Neuronal stem cell (in vitro differentiated cells): ENCODE results near the gene SP1.
"Not testable (repeated sequence)": the region's sequence is repeated elsewhere in the genome, so short reads cannot be mapped to it uniquely, and the experiment has no call there.

Source experiments
- DNase-seq: peaks from one replicate; pipeline ENCODE4 v3.0.0-alpha.2; 2013; ENCODE audit warnings: low spot score
- H2AFZ ChIP-seq: one replicate; pipeline ENCODE4 v1.6.1; 2013; ENCODE audit warnings: mild to moderate bottlenecking, low read length, inconsistent platforms
- H2AK5ac ChIP-seq: 2 replicates; pipeline ENCODE4 v1.6.1; 2013; ENCODE audit warnings: low read depth, mild to moderate bottlenecking, inconsistent platforms, low read length, moderate library complexity, mixed read lengths
- H2BK120ac ChIP-seq: 2 replicates; pipeline ENCODE4 v1.6.1; 2013; ENCODE audit warnings: low read depth, mild to moderate bottlenecking, inconsistent platforms, low read length, moderate library complexity, mixed read lengths
- H2BK12ac ChIP-seq: one replicate; pipeline ENCODE4 v1.6.1; 2013; ENCODE audit warnings: low read length, inconsistent platforms
- H2BK15ac ChIP-seq: 2 replicates; pipeline ENCODE4 v1.6.1; 2013; ENCODE audit warnings: mild to moderate bottlenecking, low read length, inconsistent platforms, mixed read lengths
- H2BK5ac ChIP-seq: one replicate; pipeline ENCODE4 v1.6.1; 2013; ENCODE audit warnings: inconsistent platforms, mild to moderate bottlenecking, low read length, moderate library complexity
- H3K14ac ChIP-seq: one replicate; pipeline ENCODE4 v1.6.1; 2013; ENCODE audit warnings: low read length, inconsistent platforms
- H3K18ac ChIP-seq: 2 replicates; pipeline ENCODE4 v1.6.1; 2013; ENCODE audit warnings: low read length, inconsistent platforms
- H3K23ac ChIP-seq: 2 replicates; pipeline ENCODE4 v1.6.1; 2013; ENCODE audit warnings: low read depth, mild to moderate bottlenecking, mixed read lengths, low read length, inconsistent platforms; ENCODE audit not compliant: poor library complexity
- H3K27ac ChIP-seq: replicated peaks from 3 replicates; pipeline ENCODE4 v1.5.1; 2013; ENCODE audit warnings: low read length, inconsistent platforms
- H3K27me3 ChIP-seq, 3 experiments: 2 replicates each; pipeline ENCODE4 v1.6.1; 2013; ENCODE audit warnings: low read length in 3 of 3, mild to moderate bottlenecking in 2 of 3, inconsistent platforms in 1 of 3, low read depth in 1 of 3, mixed read lengths in 1 of 3, moderate library complexity in 1 of 3; ENCODE audit not compliant: control insufficient read depth in 3 of 3, insufficient read depth in 3 of 3
- H3K36me3 ChIP-seq, 2 donors: replicated peaks in 1 of 2; 2 replicates each; pipeline ENCODE4 v1.6.1; 2013; ENCODE audit warnings: low read length in 2 of 2; ENCODE audit not compliant: control insufficient read depth in 2 of 2, insufficient read depth in 2 of 2
- H3K4ac ChIP-seq: 2 replicates; pipeline ENCODE4 v1.6.1; 2013; ENCODE audit warnings: inconsistent platforms, mild to moderate bottlenecking, low read length, moderate library complexity
- H3K4me1 ChIP-seq, 2 donors: 1 replicate in 1 of 2; 2 replicates in 1 of 2; pipeline ENCODE4 v1.6.1; 2013; ENCODE audit warnings: low read length in 2 of 2, low read depth in 1 of 2; ENCODE audit not compliant: control insufficient read depth in 2 of 2, insufficient read depth in 1 of 2
- H3K4me2 ChIP-seq: one replicate; pipeline ENCODE4 v1.6.1; 2013; ENCODE audit warnings: mild to moderate bottlenecking, low read length, inconsistent platforms; ENCODE audit not compliant: insufficient read depth, poor library complexity, severe bottlenecking
- H3K4me3 ChIP-seq, 2 donors: 2 replicates each; pipeline ENCODE4 v1.5.1; 2013; ENCODE audit warnings: low read length in 2 of 2, mild to moderate bottlenecking in 2 of 2, inconsistent platforms in 1 of 2, moderate library complexity in 1 of 2
- H3K79me1 ChIP-seq: one replicate; pipeline ENCODE4 v1.6.1; 2013; ENCODE audit warnings: low read depth, mild to moderate bottlenecking, inconsistent platforms, low read length, moderate library complexity
- H3K9ac ChIP-seq: one replicate; pipeline ENCODE4 v1.6.1; 2013; ENCODE audit warnings: mild to moderate bottlenecking, low read depth, low read length, inconsistent platforms; ENCODE audit not compliant: poor library complexity
- H3K9me3 ChIP-seq, 2 donors: replicated peaks in 1 of 2; 2 replicates each; pipeline versions ENCODE3 to v1.6.1; 2013; ENCODE audit warnings: low read length in 2 of 2, mild to moderate bottlenecking in 2 of 2, inconsistent platforms in 1 of 2, low read depth in 1 of 2, mixed read lengths in 1 of 2, moderate library complexity in 1 of 2; ENCODE audit not compliant: control insufficient read depth in 2 of 2, insufficient read depth in 1 of 2
- H4K8ac ChIP-seq: one replicate; pipeline ENCODE4 v1.6.1; 2013; ENCODE audit warnings: low read depth, mild to moderate bottlenecking, inconsistent platforms, low read length, moderate library complexity
- H4K91ac ChIP-seq: one replicate; pipeline ENCODE4 v1.6.1; 2013; ENCODE audit warnings: low read length, low read depth, mild to moderate bottlenecking, inconsistent platforms; ENCODE audit not compliant: poor library complexity
- WGBS, 2 donors: extraction: QIAGEN DNeasy Blood & Tissue Kit; methylation state at CpG; one replicate each; pipeline ENCODE4 v1.1.7; 2013; ENCODE audit warnings: missing lambda C conversion rate in 2 of 2, mixed read lengths in 1 of 2; ENCODE audit not compliant: insufficient read length in 2 of 2, insufficient replicate concordance in 1 of 2; ENCODE audit errors: extremely low coverage in 2 of 2; 5-methylcytosine and 5-hydroxymethylcytosine counted together

The SP1 gene

GRCh38 chr12:53435326-53435725 lies 55.4 kb downstream of the SP1 start:
- H3K9ac ChIP-seq = not testable (repeated sequence)

GRCh38 chr12:53439582-53439981 lies 59.6 kb downstream of the SP1 start:
- not testable (repeated sequence) for H3K79me1 ChIP-seq, H3K18ac ChIP-seq, H3K27ac ChIP-seq, H2BK15ac ChIP-seq, H2BK5ac ChIP-seq, H3K14ac ChIP-seq, H3K9me3 ChIP-seq, H2AK5ac ChIP-seq, H4K91ac ChIP-seq, H3K4me2 ChIP-seq, H2BK12ac ChIP-seq, H3K4me3 ChIP-seq, H2AFZ ChIP-seq, H3K4me1 ChIP-seq, H3K4ac ChIP-seq, H3K23ac ChIP-seq, H3K9ac ChIP-seq, DNase-seq, H3K27me3 ChIP-seq, H4K8ac ChIP-seq, H2BK120ac ChIP-seq
- H3K36me3 ChIP-seq = peaks cover 2 to 11% of the 10 kb centered on the region in 2 donors

More at GRCh38 chr12:53435326-53435725, 55.4 kb downstream of the SP1 start:
- H3K14ac ChIP-seq, H3K27me3 ChIP-seq, H3K36me3 ChIP-seq, H4K8ac ChIP-seq, H3K27ac ChIP-seq, H2BK15ac ChIP-seq, H2BK12ac ChIP-seq, H3K79me1 ChIP-seq, H3K23ac ChIP-seq, H2AFZ ChIP-seq, H3K9me3 ChIP-seq, H2BK120ac ChIP-seq, H4K91ac ChIP-seq, H3K4ac ChIP-seq, DNase-seq, H3K4me1 ChIP-seq, H2BK5ac ChIP-seq, H3K4me2 ChIP-seq, H3K18ac ChIP-seq, H2AK5ac ChIP-seq, H3K4me3 ChIP-seq: not testable (repeated sequence)
- no CpG with 5 or more reads among the region's 9 CpGs for WGBS, 2 donors

DNA sequence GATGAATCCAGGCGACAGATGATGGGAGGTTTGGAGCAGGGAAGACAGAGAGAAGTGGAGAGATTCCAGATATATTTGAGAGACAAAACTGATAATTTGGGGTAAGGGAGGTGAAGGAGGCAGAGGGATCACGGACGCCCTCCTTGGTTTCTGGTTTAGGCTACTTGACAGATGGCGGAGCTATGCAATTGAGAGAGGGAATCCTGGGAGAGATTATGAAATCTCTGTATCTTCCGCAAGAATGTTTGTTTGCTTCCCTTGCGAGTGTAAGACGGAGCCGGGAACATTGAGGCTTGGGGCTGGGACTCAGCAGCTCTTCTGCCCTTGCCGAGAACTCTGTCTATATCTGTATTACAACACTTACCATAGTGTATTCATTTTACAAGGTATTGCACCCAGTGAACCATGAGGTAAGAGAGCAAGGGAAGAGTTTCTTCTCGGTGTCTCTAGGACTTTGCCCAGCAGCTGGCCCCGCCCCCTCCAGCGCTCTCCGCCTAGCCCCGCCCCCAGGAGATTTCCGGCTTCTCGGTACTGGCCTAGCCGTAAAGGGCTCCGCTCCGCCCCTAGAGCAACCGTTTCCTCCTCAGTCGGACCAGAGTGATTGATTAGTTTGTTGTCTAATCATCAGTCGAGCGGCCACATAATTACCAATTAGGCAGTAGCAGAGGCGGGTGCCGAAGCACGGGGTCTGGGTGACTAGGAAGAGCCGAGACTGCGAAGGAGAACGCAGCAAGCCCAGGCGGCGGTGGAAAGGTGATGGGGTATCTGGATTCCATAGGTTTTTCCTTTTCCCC lies 61.3 kb downstream of the SP1 start, which contains the start of gene PRR13:
TSS of gene PRR13 (plus strand) at position 695 of the 794 bp plus-strand sequence. CDS start 981 bp downstream, outside the sequence.
- Histone ChIP-seq H3K4me2 (peak within 1 kb of the TSS; percentile 91), H3K23ac (no peak within 1 kb of the TSS), H4K8ac (no peak within 1 kb of the TSS), H2BK5ac (no peak within 1 kb of the TSS), H3K9ac (peak within 1 kb of the TSS; percentile 44), H3K27me3 (no peaks in the 10 kb centered on the region), H3K4ac (no peak within 1 kb of the TSS), H2BK15ac (no peak within 1 kb of the TSS), H3K14ac (no peak within 1 kb of the TSS), H2BK12ac (no peak within 1 kb of the TSS), H3K18ac (no peak within 1 kb of the TSS), H3K4me1 (peaks cover 0 to 5% of the 10 kb centered on the region in 2 donors), H3K36me3 (peaks cover 4 to 27% of the 10 kb centered on the region in 2 donors), H3K79me1 (peaks cover 1% of the 10 kb centered on the region), H2BK120ac (no peak within 1 kb of the TSS), H3K4me3 (peak within 1 kb of the TSS; percentile 86 to 88), H2AK5ac (no peak within 1 kb of the TSS), H3K9me3 (no peaks in the 10 kb centered on the region), H4K91ac (no peak within 1 kb of the TSS), H3K27ac (peak within 1 kb of the TSS; percentile 73), H2AFZ (peak within 1 kb of the TSS; percentile 94)
- WGBS, 2 donors = no CpG with 5 or more reads among the region's 31 CpGs
- peak; percentile 96 for DNase-seq

GRCh38 chr12:53443955-53444354 lies 64.0 kb downstream of the SP1 start:
- no peak overlapping the region for H2BK5ac ChIP-seq
- H3K9me3 ChIP-seq = no peaks in the 10 kb centered on the region
- no peak overlapping the region for H3K14ac ChIP-seq
- H3K4me3 ChIP-seq = no peak overlapping the region
- H3K27ac ChIP-seq = no peak overlapping the region
- no peak overlapping the region for H2BK120ac ChIP-seq
- H3K23ac ChIP-seq = no peak overlapping the region
- H3K9ac ChIP-seq = no peak overlapping the region
- peaks cover 7 to 38% of the 10 kb centered on the region in 2 donors for H3K36me3 ChIP-seq
- WGBS, 2 donors = no CpG with 5 or more reads among the region's 4 CpGs
- no peak overlapping the region for H4K8ac ChIP-seq
- no peak overlapping the region for H3K4ac ChIP-seq
- peaks cover 0 to 5% of the 10 kb centered on the region in 2 donors for H3K4me1 ChIP-seq
- no peak overlapping the region for H4K91ac ChIP-seq
- peaks cover 1% of the 10 kb centered on the region for H3K79me1 ChIP-seq
- H3K27me3 ChIP-seq = no peaks in the 10 kb centered on the region
- no peak for DNase-seq
- no peak overlapping the region for H2BK12ac ChIP-seq
- H3K4me2 ChIP-seq = no peak overlapping the region
- no peak overlapping the region for H2BK15ac ChIP-seq
- H2AK5ac ChIP-seq = no peak overlapping the region
- H2AFZ ChIP-seq = no peak overlapping the region
- H3K18ac ChIP-seq = no peak overlapping the region
